ENCODE results near the gene MAGEA2B.
"Not testable (repeated sequence)": the region's sequence is repeated elsewhere in the genome, so short reads cannot be mapped to it uniquely, and the experiment has no call there.

The MAGEA2B gene

DNA sequence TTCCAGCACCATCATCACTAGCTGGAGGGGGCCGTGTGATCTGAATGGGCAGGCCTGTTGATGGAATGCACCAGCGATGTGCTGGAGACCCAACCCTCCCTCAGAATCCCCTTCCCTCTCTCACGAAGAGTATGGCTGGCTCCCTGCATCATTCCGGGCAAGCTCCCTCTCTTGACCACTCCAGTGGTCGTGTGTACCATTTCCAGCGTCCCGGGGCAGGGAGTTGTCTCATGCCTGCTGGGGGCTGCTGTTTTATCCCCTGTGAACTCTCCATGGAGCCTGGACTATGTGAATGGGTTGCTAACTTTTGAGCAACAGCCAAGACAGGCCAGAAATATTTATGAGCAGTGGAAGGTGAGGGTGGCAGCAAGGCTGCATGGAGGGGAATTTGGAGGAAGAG lies 11.0 kb downstream of the MAGEA2B start:
- H3K9ac ChIP-seq: no peak overlapping the region
- no peak for TF ChIP-seq Cebpa-rat (IDR thresholded peaks at IDR 0.05)
- H3K27ac ChIP-seq: no peak overlapping the region
- H3K27me3 ChIP-seq: peaks cover 32 to 50% (median 47%) of the 10 kb centered on the region in 11 experiments
- peaks cover 0 to 11% (median 0%) of the 10 kb centered on the region in 11 experiments; a peak in 1 of 22 replicates for H3K9me3 ChIP-seq (replicated peaks in 1 of 11)
- H3K4me2 ChIP-seq: no peak overlapping the region
- H3K4me3 ChIP-seq: no peak overlapping the region
- H3K36me3 ChIP-seq: no peaks in the 10 kb centered on the region
- no peaks in the 10 kb centered on the region for H3K4me1 ChIP-seq
- H4K20me1 ChIP-seq: no peaks in the 10 kb centered on the region

- Histone ChIP-seq H3K9me3 (replicated peaks in 1 of 11) (no peaks in the 10 kb centered on the region; a peak in 1 of 22 replicates), H3K36me3 (no peaks in the 10 kb centered on the region), H3K4me1 (no peaks in the 10 kb centered on the region), H4K20me1 (no peaks in the 10 kb centered on the region; a peak in 1 of 22 replicates), H3K27me3 (peaks cover 60 to 89% (median 81%) of the 10 kb centered on the region in 11 experiments), H3K9ac (no peak within 1 kb of the TSS), H3K27ac (no peak within 1 kb of the TSS), H3K4me2 (no peak within 1 kb of the TSS), H3K4me3 (no peak within 1 kb of the TSS)
- TF ChIP-seq Cebpa-rat (IDR thresholded peaks at IDR 0.05): no peak
Measured at GRCh38 chrX:152733261-152733975, 19.0 kb downstream of the MAGEA2B start, which contains the start of the genes CSAG1 and MAGEA12. CSAG1 (minus strand) TSS chrX:152733721; CDS start chrX:152732460, 1,261 bp downstream. MAGEA12 (plus strand) TSS chrX:152733757; CDS start chrX:152736162, 2,405 bp downstream.

- not testable (repeated sequence) for H3K9ac ChIP-seq; H3K9me3 ChIP-seq (replicated peaks in 1 of 11); H3K4me3 ChIP-seq; H3K4me1 ChIP-seq; H3K4me2 ChIP-seq; H3K27ac ChIP-seq; H4K20me1 ChIP-seq; H3K36me3 ChIP-seq
- H3K27me3 ChIP-seq: peaks cover 63 to 89% (median 83%) of the 10 kb centered on the region in 11 experiments
Measured at GRCh38 chrX:152734143-152734858, 19.9 kb downstream of the MAGEA2B start.

GRCh38 chrX:152735101-152735500 lies 20.7 kb downstream of the MAGEA2B start:
- TF ChIP-seq Cebpa-rat (IDR thresholded peaks at IDR 0.05): no peak
- Histone ChIP-seq H3K27me3 (peaks cover 64 to 91% (median 85%) of the 10 kb centered on the region in 11 experiments), H3K4me3 (no peak overlapping the region), H3K36me3 (no peaks in the 10 kb centered on the region), H4K20me1 (no peaks in the 10 kb centered on the region; a peak in 1 of 22 replicates), H3K9ac (no peak overlapping the region), H3K4me1 (no peaks in the 10 kb centered on the region), H3K9me3 (replicated peaks in 1 of 11) (no peaks in the 10 kb centered on the region; a peak in 1 of 22 replicates), H3K27ac (no peak overlapping the region), H3K4me2 (no peak overlapping the region)

- H3K4me3 ChIP-seq: no peak overlapping the region
- H3K36me3 ChIP-seq: no peaks in the 10 kb centered on the region
- no peaks in the 10 kb centered on the region; a peak in 1 of 22 replicates for H4K20me1 ChIP-seq
- H3K9ac ChIP-seq: no peak overlapping the region
- no peak for TF ChIP-seq Cebpa-rat (IDR thresholded peaks at IDR 0.05)
- H3K27ac ChIP-seq: no peak overlapping the region
- H3K9me3 ChIP-seq (replicated peaks in 1 of 11): no peaks in the 10 kb centered on the region; a peak in 1 of 22 replicates
- H3K27me3 ChIP-seq: peaks cover 62 to 92% (median 85%) of the 10 kb centered on the region in 11 experiments
- H3K4me2 ChIP-seq: no peak overlapping the region
- no peaks in the 10 kb centered on the region for H3K4me1 ChIP-seq
Measured at GRCh38 chrX:152735860-152736511, 21.6 kb downstream of the MAGEA2B start.

GRCh38 chrX:152736528-152736927 lies 22.1 kb downstream of the MAGEA2B start:
- not testable (repeated sequence) for H3K4me2 ChIP-seq; H4K20me1 ChIP-seq; H3K4me3 ChIP-seq; H3K4me1 ChIP-seq; H3K36me3 ChIP-seq; H3K9ac ChIP-seq; H3K9me3 ChIP-seq (replicated peaks in 1 of 11); H3K27ac ChIP-seq
- H3K27me3 ChIP-seq: peaks cover 59 to 87% (median 84%) of the 10 kb centered on the region in 11 experiments

DNA sequence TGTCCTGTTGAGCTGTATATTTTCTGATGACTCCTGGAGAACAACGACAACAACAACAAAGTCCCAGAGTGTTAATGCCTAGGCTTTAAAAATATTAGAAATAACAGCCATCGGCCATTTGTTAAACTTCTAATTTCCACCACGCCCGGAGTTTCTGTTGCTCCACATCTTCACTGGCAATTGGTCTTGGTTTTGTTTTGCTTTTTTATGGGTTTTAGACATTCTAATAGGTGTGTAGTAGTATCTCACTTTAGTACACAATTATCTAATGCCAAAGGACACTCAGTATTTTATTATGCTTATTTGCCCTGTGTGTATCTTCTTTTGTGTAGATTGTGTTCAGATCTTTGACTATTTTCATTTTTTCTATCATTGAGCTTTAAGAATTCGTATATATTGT lies 24.1 kb downstream of the MAGEA2B start:
- Histone ChIP-seq H3K9ac (no peak overlapping the region), H3K9me3 (replicated peaks in 1 of 11) (no peaks in the 10 kb centered on the region; a peak in 1 of 22 replicates), H3K4me2 (no peak overlapping the region), H3K4me1 (no peaks in the 10 kb centered on the region), H3K27me3 (peaks cover 56 to 84% (median 79%) of the 10 kb centered on the region in 11 experiments), H3K36me3 (no peaks in the 10 kb centered on the region), H4K20me1 (no peaks in the 10 kb centered on the region; a peak in 2 of 22 replicates), H3K27ac (no peak overlapping the region), H3K4me3 (no peak overlapping the region)
- TF ChIP-seq Cebpa-rat (IDR thresholded peaks at IDR 0.05): no peak

- H3K27ac ChIP-seq; H3K4me2 ChIP-seq; H3K36me3 ChIP-seq; H3K9ac ChIP-seq; H4K20me1 ChIP-seq; H3K9me3 ChIP-seq (replicated peaks in 1 of 11); H3K4me1 ChIP-seq; H3K27me3 ChIP-seq; H3K4me3 ChIP-seq: not testable (repeated sequence)
Measured at GRCh38 chrX:152753686-152754650, 39.5 kb downstream of the MAGEA2B start, which contains the start of gene MAGEA2. MAGEA2 (minus strand) TSS chrX:152753842; CDS start chrX:152751363, 2,479 bp downstream.

DNA sequence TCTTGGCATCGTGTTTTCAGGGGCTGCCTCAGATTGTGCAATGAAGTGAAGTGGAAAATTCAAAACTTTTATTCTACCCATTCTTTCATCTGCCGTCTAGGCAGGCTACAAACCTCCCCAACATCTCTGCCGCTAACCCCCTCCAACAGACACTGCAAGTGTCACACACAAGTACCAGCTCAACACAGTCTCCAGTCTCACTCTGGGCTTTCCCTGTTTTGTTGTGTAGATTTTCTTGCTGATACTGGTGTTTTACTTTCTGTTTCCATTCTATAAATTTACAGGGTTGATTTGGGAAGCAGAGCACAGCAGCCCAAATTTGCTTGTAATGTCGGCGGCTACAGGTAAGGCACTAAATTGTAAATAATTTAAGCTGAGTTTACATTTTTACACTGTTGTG lies 40.4 kb downstream of the MAGEA2B start:
- H3K36me3 ChIP-seq; H3K4me3 ChIP-seq; H4K20me1 ChIP-seq; H3K9me3 ChIP-seq (replicated peaks in 1 of 11); H3K27ac ChIP-seq; H3K4me2 ChIP-seq; H3K9ac ChIP-seq; H3K27me3 ChIP-seq; H3K4me1 ChIP-seq: not testable (repeated sequence)

DNA sequence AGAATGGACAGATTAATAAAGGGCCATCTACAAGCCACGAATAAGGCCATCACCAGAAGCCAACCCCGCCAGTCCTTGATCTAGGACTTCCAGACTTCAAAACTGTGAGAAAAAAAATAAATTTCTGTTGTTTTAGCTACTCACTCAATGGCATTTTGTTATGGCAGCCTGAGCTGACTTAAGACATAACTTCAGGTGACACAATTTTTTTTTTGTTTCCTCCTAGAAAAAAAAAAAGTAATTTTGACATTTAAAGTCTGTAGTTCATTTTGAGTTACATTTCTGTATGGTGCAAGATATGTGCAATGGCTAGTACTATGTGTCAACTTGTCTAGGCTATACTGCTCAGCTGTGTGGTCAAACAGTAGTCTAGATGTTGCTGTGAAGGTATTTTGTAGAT lies 44.5 kb downstream of the MAGEA2B start, which contains the start of gene CSAG3:
Gene CSAG3 (plus strand): TSS at position 301 of the 400 bp plus-strand sequence.
- not testable (repeated sequence) for H3K4me3 ChIP-seq; H3K4me2 ChIP-seq; H3K4me1 ChIP-seq; H3K9ac ChIP-seq; H3K36me3 ChIP-seq; H3K9me3 ChIP-seq (replicated peaks in 1 of 11); H4K20me1 ChIP-seq; H3K27ac ChIP-seq
- peaks cover 0 to 12% (median 4%) of the 10 kb centered on the region in 11 experiments; a peak in 10 of 22 replicates for H3K27me3 ChIP-seq

DNA sequence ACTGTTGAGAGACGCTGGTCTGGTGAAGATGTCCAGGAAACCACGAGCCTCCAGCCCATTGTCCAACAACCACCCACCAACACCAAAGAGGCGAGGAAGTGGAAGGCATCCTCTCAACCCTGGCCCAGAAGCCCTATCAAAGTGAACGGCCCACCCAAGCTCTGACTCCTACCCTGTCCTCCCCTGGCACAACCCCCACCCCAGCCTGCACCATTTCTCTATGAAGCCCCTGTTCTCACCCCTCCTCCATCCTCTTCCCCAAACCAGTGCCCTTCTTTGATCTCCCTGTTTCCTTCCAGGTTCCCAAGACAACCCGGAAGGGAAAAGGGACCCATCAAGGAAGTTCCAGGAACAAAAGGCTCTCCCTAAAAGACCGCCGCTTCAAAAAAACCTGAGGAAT lies 45.1 kb downstream of the MAGEA2B start:
- not testable (repeated sequence) for H3K4me2 ChIP-seq; H4K20me1 ChIP-seq; H3K27ac ChIP-seq; H3K4me1 ChIP-seq; H3K4me3 ChIP-seq; H3K9me3 ChIP-seq (replicated peaks in 1 of 11); H3K36me3 ChIP-seq; H3K9ac ChIP-seq
- H3K27me3 ChIP-seq: peaks cover 0 to 12% (median 4%) of the 10 kb centered on the region in 11 experiments; a peak in 10 of 22 replicates

DNA sequence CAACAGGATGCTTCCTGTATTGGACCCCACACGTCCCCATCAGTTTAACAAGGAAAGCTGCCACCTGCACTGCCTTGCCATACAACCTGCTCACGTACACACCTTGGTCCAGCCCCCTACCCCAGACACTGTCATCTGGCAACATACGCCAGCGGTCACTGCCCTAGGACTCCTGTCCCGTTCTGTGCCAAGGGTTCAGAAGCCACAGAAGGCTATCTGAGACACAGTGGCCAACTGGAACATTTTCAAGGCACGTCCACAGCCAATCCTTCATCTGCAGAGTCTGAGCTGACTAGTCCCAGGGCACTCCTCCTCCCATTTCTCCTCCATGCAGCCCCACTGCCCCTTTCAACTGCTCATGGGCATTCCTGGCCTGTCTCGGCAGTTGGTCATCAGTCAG lies 47.2 kb downstream of the MAGEA2B start:
- H3K9ac ChIP-seq; H4K20me1 ChIP-seq; H3K9me3 ChIP-seq (replicated peaks in 1 of 11); H3K36me3 ChIP-seq; H3K4me1 ChIP-seq; H3K4me3 ChIP-seq; H3K4me2 ChIP-seq; H3K27ac ChIP-seq: not testable (repeated sequence)
- H3K27me3 ChIP-seq: peaks cover 0 to 15% (median 4%) of the 10 kb centered on the region in 11 experiments; a peak in 15 of 22 replicates
